ENCODE measurements around the gene ZBTB42. TPM values are rescaled to one million over a fixed set of nuclear protein-coding genes. Genes with fewer than 3 reads are reported as not detected.

Gene ZBTB42
- polyA plus RNA-seq, 3 donors, result 0.49 to 1.0 (median 0.68) TPM

DNA sequence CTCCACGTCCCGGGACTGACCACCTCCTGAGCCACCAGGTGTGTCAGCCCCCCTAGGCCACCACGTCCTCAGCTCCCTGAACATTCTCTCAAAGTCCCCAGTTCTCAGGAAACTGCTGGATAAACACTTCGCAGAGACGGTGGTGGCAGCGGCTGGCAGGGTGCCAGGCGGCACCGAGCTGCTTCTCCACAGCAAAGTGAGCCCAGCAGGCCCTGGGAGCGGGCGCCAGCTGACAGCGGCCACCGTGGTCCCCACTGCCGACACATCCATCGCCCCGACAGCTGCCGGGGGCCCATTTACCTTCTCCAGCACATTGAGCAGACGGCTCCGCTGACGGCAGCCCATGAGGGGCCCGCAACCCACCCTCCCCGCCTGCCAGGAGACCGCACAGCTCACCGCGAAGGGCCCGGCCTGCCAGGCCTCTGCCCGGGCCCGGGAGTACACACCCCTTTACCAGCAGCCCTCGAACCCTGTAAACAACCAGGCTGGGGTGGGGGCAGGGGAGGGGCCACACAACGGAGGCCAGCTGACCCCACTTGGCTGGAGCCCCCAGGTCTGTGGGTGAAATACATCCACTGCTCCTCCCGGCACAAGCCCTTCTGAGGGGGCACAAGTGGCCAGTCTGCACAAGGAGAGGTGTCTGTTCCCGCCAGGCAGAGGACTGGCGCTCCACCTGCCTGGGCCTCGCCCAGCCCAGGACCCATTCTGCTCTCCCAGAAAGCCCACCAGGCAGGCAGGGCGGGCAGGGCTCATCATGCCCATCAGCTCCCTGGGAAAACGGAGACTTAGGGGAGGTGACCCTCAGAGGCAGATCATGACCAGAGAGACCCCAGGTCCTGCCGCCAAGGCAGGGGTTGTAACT, 15.8 kb upstream of the ZBTB42 start:
- no peak overlapping the region for H3K4me3 ChIP-seq (replicated peaks in 1 of 3; ENCODE audit: low read depth in 2 of 3, low read length in 3 of 3)
- H3K79me2 ChIP-seq (ENCODE audit: insufficient read depth, low read length), result peaks cover 56% of the 10 kb centered on the region
- H3K4me1 ChIP-seq (ENCODE audit: control insufficient read depth in 1 of 2, insufficient read depth in 2 of 2, low read length in 2 of 2), result peaks cover 29 to 35% of the 10 kb centered on the region in 2 donors
- peaks cover 36% of the 10 kb centered on the region for H3K4me1 Mint-ChIP-seq
- H3K36me3 ChIP-seq (replicated peaks in 1 of 2; ENCODE audit: control insufficient read depth in 1 of 2, insufficient read depth in 2 of 2, low read length in 2 of 2), result peaks cover 18 to 30% of the 10 kb centered on the region in 2 donors
- H3K36me3 Mint-ChIP-seq, result peaks cover 16 to 32% of the 10 kb centered on the region in 2 donors
- peaks cover 75% of the 10 kb centered on the region for H4K20me1 ChIP-seq (ENCODE audit: insufficient read depth, low read length)
- intact Hi-C loops (cut with micrococcal nuclease), result no loop called here
- H3K27ac Mint-ChIP-seq, result no peak overlapping the region
- TF ChIP-seq, protein P1, sequence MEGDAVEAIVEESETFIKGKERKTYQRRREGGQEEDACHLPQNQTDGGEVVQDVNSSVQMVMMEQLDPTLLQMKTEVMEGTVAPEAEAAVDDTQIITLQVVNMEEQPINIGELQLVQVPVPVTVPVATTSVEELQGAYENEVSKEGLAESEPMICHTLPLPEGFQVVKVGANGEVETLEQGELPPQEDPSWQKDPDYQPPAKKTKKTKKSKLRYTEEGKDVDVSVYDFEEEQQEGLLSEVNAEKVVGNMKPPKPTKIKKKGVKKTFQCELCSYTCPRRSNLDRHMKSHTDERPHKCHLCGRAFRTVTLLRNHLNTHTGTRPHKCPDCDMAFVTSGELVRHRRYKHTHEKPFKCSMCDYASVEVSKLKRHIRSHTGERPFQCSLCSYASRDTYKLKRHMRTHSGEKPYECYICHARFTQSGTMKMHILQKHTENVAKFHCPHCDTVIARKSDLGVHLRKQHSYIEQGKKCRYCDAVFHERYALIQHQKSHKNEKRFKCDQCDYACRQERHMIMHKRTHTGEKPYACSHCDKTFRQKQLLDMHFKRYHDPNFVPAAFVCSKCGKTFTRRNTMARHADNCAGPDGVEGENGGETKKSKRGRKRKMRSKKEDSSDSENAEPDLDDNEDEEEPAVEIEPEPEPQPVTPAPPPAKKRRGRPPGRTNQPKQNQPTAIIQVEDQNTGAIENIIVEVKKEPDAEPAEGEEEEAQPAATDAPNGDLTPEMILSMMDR (IDR thresholded peaks at IDR 0.05), result no peak
- 81% methylated on average over 26 of the region's 36 CpGs for WGBS (ENCODE audit: insufficient coverage)
- H3K9me3 ChIP-seq (replicated peaks in 1 of 2; ENCODE audit: control insufficient read depth in 1 of 2, insufficient read depth in 1 of 2, low read length in 2 of 2), result no peaks in the 10 kb centered on the region
- no peaks in the 10 kb centered on the region for H3K9me3 Mint-ChIP-seq
- no peaks in the 10 kb centered on the region for H3K27me3 ChIP-seq (ENCODE audit: control insufficient read depth in 2 of 2, insufficient read depth in 2 of 2, low read length in 2 of 2)
- no peak for DNase-seq
- no peak overlapping the region for H3K4me2 ChIP-seq (replicated peaks; ENCODE audit: extremely low read depth, low read length, poor library complexity, severe bottlenecking)
- H3K9ac ChIP-seq (ENCODE audit: insufficient read depth, low read length, poor library complexity, severe bottlenecking), result no peak overlapping the region
- no peak overlapping the region for H2AFZ ChIP-seq (ENCODE audit: insufficient read depth, low read depth, low read length, poor library complexity, severe bottlenecking)
- peaks cover 0 to 2% (median 0%) of the 10 kb centered on the region in 3 donors for H3K27me3 Mint-ChIP-seq (ENCODE audit: low read depth in 3 of 3)
- H3K4me3 Mint-ChIP-seq, result no peak overlapping the region
- H3K27ac ChIP-seq (ENCODE audit: low read depth in 1 of 2, low read length in 2 of 2), result peak overlapping the region in 1 of 2 donors; percentile 21

DNA sequence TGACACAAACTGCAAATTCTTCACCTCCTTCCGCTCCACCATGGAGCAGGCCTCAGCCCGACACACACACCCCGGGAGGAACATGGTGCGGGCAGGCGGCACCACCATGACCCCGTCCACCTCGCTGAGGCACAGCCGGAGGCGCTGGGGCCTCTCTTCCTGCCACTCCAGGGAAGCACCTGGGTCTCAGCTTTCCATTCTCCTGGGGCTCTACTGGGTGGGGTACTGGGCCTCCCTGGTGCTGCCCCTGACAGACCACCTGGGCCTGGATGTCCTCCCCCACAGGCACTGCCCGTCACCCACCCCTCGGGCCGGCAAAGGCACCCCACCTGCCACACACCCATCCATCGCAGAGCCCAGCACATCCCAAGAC, 15.2 kb upstream of the ZBTB42 start:
- Histone ChIP-seq H3K9ac (ENCODE audit: insufficient read depth, low read length, poor library complexity, severe bottlenecking) (no peak overlapping the region), H3K79me2 (ENCODE audit: insufficient read depth, low read length) (peaks cover 61% of the 10 kb centered on the region), H3K4me3 (replicated peaks in 1 of 3; ENCODE audit: low read depth in 2 of 3, low read length in 3 of 3) (no peak overlapping the region), H3K4me1 (ENCODE audit: control insufficient read depth in 1 of 2, insufficient read depth in 2 of 2, low read length in 2 of 2) (peaks cover 29 to 35% of the 10 kb centered on the region in 2 donors), H2AFZ (ENCODE audit: insufficient read depth, low read depth, low read length, poor library complexity, severe bottlenecking) (no peak overlapping the region), H3K9me3 (replicated peaks in 1 of 2; ENCODE audit: control insufficient read depth in 1 of 2, insufficient read depth in 1 of 2, low read length in 2 of 2) (no peaks in the 10 kb centered on the region), H3K36me3 (replicated peaks in 1 of 2; ENCODE audit: control insufficient read depth in 1 of 2, insufficient read depth in 2 of 2, low read length in 2 of 2) (peaks cover 20 to 30% of the 10 kb centered on the region in 2 donors), H3K4me2 (replicated peaks; ENCODE audit: extremely low read depth, low read length, poor library complexity, severe bottlenecking) (no peak overlapping the region), H3K27me3 (ENCODE audit: control insufficient read depth in 2 of 2, insufficient read depth in 2 of 2, low read length in 2 of 2) (no peaks in the 10 kb centered on the region), H4K20me1 (ENCODE audit: insufficient read depth, low read length) (peaks cover 75% of the 10 kb centered on the region), H3K27ac (ENCODE audit: low read depth in 1 of 2, low read length in 2 of 2) (peak overlapping the region; percentile 21 to 77)
- DNase-seq, result no peak
- TF ChIP-seq, protein P1 (IDR thresholded peaks at IDR 0.05), result no peak
- Mint-ChIP-seq H3K4me3 (no peak overlapping the region), H3K27me3 (ENCODE audit: low read depth in 3 of 3) (peaks cover 0 to 2% (median 0%) of the 10 kb centered on the region in 3 donors), H3K36me3 (peaks cover 16 to 35% of the 10 kb centered on the region in 2 donors), H3K4me1 (peaks cover 36% of the 10 kb centered on the region), H3K27ac (peak overlapping the region in 1 of 7 donors; percentile 25), H3K9me3 (no peaks in the 10 kb centered on the region)
- intact Hi-C loops (cut with micrococcal nuclease), result no loop called here
- WGBS (ENCODE audit: insufficient coverage), result 76% methylated on average over 13 of the region's 13 CpGs

All from CD14-positive monocyte (primary cell).